WERI-Rb-1 (cell line): Measurements from ENCODE around the gene MARCO.

Experiments used
- DNase-seq: peaks from one replicate; pipeline ENCODE4 v3.0.0-alpha.2; 2020
- H3K27ac ChIP-seq: fragments of 250-450 bp; sonication (Bioruptor Pico); 2 replicates; pipeline ENCODE4 v1.5.1; 2020; ENCODE audit warnings: mild to moderate bottlenecking, moderate library complexity
- H3K27me3 ChIP-seq: fragments of 250-450 bp; sonication (Bioruptor Pico); 2 replicates; pipeline ENCODE4 v1.5.1; 2021; ENCODE audit warnings: mild to moderate bottlenecking, low read depth, moderate library complexity; ENCODE audit not compliant: insufficient read depth, severe bottlenecking
- H3K36me3 ChIP-seq: fragments of 250-450 bp; sonication (Bioruptor Pico); 2 replicates; pipeline ENCODE4 v1.5.1; 2020; ENCODE audit warnings: mild to moderate bottlenecking, moderate library complexity
- H3K4me3 ChIP-seq: 2 replicates; pipeline ENCODE4 v1.5.1; 2011; ENCODE audit warnings: low read depth, mild to moderate bottlenecking, control low read depth, low read length
- H3K9me3 ChIP-seq: fragments of 250-450 bp; sonication (Bioruptor Pico); 2 replicates; pipeline ENCODE4 v1.5.1; 2021; ENCODE audit warnings: mild to moderate bottlenecking, moderate library complexity; ENCODE audit not compliant: severe bottlenecking
- CTCF ChIP-seq: IDR thresholded peaks from 2 replicates; pipeline ENCODE4 v1.5.1; 2011; ENCODE audit warnings: low read depth, mild to moderate bottlenecking, control low read depth, inconsistent platforms, low read length

The MARCO gene

GRCh38 chr2:118913131-118913802 is 28.7 kb upstream of the MARCO start:
- no peak overlapping the region for H3K4me3 ChIP-seq
- H3K36me3 ChIP-seq = no peaks in the 10 kb centered on the region
- no peak for DNase-seq
- no peaks in the 10 kb centered on the region for H3K27me3 ChIP-seq
- H3K9me3 ChIP-seq = no peaks in the 10 kb centered on the region
- TF ChIP-seq CTCF = no peak
- H3K27ac ChIP-seq = no peak overlapping the region

GRCh38 chr2:118913803-118914645 is 28.0 kb upstream of the MARCO start:
- Histone ChIP-seq H3K27me3 (no peaks in the 10 kb centered on the region), H3K4me3 (no peak overlapping the region), H3K36me3 (no peaks in the 10 kb centered on the region), H3K9me3 (no peaks in the 10 kb centered on the region), H3K27ac (no peak overlapping the region)
- TF ChIP-seq CTCF = no peak
- DNase-seq = no peak

GRCh38 chr2:118914721-118915453 is 27.1 kb upstream of the MARCO start:
- Histone ChIP-seq H3K4me3 (no peak overlapping the region), H3K9me3 (no peaks in the 10 kb centered on the region), H3K36me3 (no peaks in the 10 kb centered on the region), H3K27me3 (no peaks in the 10 kb centered on the region), H3K27ac (no peak overlapping the region)
- no peak for TF ChIP-seq CTCF
- no peak for DNase-seq

GRCh38 chr2:118918017-118918416 is 24.0 kb upstream of the MARCO start:
- Histone ChIP-seq H3K9me3 (no peaks in the 10 kb centered on the region), H3K27me3 (no peaks in the 10 kb centered on the region), H3K4me3 (no peak overlapping the region), H3K27ac (no peak overlapping the region), H3K36me3 (no peaks in the 10 kb centered on the region)
- no peak for DNase-seq
- TF ChIP-seq CTCF = no peak

GRCh38 chr2:118921646-118922045 is 20.3 kb upstream of the MARCO start:
- no peak overlapping the region for H3K4me3 ChIP-seq
- no peak for TF ChIP-seq CTCF
- no peaks in the 10 kb centered on the region for H3K27me3 ChIP-seq
- no peak overlapping the region for H3K27ac ChIP-seq
- DNase-seq = no peak
- H3K36me3 ChIP-seq = no peaks in the 10 kb centered on the region
- H3K9me3 ChIP-seq = no peaks in the 10 kb centered on the region
